ENCODE results near the gene NUDT8. TPM values are rescaled to one million over a fixed set of nuclear protein-coding genes. Genes with fewer than 3 reads are reported as not detected.

NUDT8 gene
- total RNA-seq, 1 experiment from 2014 or later, result 25.5 TPM

GRCh38 chr11:67649634-67650510, 20.1 kb upstream of the NUDT8 start:
- Histone ChIP-seq H3K36me3 (ENCODE audit: low read depth) (no peaks in the 10 kb centered on the region), H3K27me3 (ENCODE audit: insufficient read depth, low read depth) (no peaks in the 10 kb centered on the region), H2AFZ (peak overlapping the region; percentile 84), H3K9me2 (ENCODE audit: insufficient read depth) (no peaks in the 10 kb centered on the region), H3K9me3 (ENCODE audit: insufficient read depth, low read depth) (no peaks in the 10 kb centered on the region), H3K79me2 (ENCODE audit: low read depth) (no peaks in the 10 kb centered on the region), H3K4me1 (replicated peaks; ENCODE audit: insufficient read depth) (no peaks in the 10 kb centered on the region), H3K27ac (no peak overlapping the region), H3K4me3 (peak overlapping the region; percentile 67), H4K20me1 (ENCODE audit: insufficient read depth) (no peaks in the 10 kb centered on the region), H3K4me2 (peak overlapping the region; percentile 81), H3F3A (ENCODE audit: insufficient read depth, low read depth) (peaks cover 29% of the 10 kb centered on the region)
- no TSS peak for BruUV-seq (replicated peaks)
- no peak for TF ChIP-seq EZH2 (IDR thresholded peaks at IDR 0.05; ENCODE audit: low read depth)
- TF ChIP-seq, protein P1, sequence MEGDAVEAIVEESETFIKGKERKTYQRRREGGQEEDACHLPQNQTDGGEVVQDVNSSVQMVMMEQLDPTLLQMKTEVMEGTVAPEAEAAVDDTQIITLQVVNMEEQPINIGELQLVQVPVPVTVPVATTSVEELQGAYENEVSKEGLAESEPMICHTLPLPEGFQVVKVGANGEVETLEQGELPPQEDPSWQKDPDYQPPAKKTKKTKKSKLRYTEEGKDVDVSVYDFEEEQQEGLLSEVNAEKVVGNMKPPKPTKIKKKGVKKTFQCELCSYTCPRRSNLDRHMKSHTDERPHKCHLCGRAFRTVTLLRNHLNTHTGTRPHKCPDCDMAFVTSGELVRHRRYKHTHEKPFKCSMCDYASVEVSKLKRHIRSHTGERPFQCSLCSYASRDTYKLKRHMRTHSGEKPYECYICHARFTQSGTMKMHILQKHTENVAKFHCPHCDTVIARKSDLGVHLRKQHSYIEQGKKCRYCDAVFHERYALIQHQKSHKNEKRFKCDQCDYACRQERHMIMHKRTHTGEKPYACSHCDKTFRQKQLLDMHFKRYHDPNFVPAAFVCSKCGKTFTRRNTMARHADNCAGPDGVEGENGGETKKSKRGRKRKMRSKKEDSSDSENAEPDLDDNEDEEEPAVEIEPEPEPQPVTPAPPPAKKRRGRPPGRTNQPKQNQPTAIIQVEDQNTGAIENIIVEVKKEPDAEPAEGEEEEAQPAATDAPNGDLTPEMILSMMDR (conservative IDR thresholded peaks at IDR 0.05), result no peak
- CTCF ChIA-PET, result interaction anchor here (0.5 to 0.7 kb wide), 2 partner anchors 9 to 41 kb away, joined by 3 read pairs; no protein-coding TSS in a partner anchor
- intact Hi-C loops (cut with micrococcal nuclease; ENCODE audit: unreplicated experiment), result no loop called here
- POLR2A ChIA-PET (ENCODE audit: unreplicated experiment), result interaction anchor here (0.6 kb wide), 1 partner anchor 33 kb away, joined by 8 read pairs; no protein-coding TSS in a partner anchor
- peak in 1 of 2 experiments; percentile 58 for DNase-seq

- Histone ChIP-seq H3F3A (ENCODE audit: insufficient read depth, low read depth) (peaks cover 29% of the 10 kb centered on the region), H2AFZ (no peak overlapping the region), H3K4me1 (replicated peaks; ENCODE audit: insufficient read depth) (no peaks in the 10 kb centered on the region), H3K79me2 (ENCODE audit: low read depth) (no peaks in the 10 kb centered on the region), H3K4me2 (no peak overlapping the region), H3K27ac (no peak overlapping the region), H3K9me3 (ENCODE audit: insufficient read depth, low read depth) (no peaks in the 10 kb centered on the region), H3K36me3 (ENCODE audit: low read depth) (no peaks in the 10 kb centered on the region), H3K27me3 (ENCODE audit: insufficient read depth, low read depth) (no peaks in the 10 kb centered on the region), H3K9me2 (ENCODE audit: insufficient read depth) (no peaks in the 10 kb centered on the region), H4K20me1 (ENCODE audit: insufficient read depth) (no peaks in the 10 kb centered on the region), H3K4me3 (no peak overlapping the region)
- BruUV-seq (replicated peaks), result no TSS peak
- DNase-seq, result peak in 1 of 2 experiments; percentile 30
- no peak for TF ChIP-seq EZH2 (IDR thresholded peaks at IDR 0.05; ENCODE audit: low read depth)
- TF ChIP-seq, protein P1 (conservative IDR thresholded peaks at IDR 0.05), result no peak
- intact Hi-C loops (cut with micrococcal nuclease; ENCODE audit: unreplicated experiment), result no loop called here
- ChIA-PET POLR2A (ENCODE audit: unreplicated experiment) (interaction anchor here (0.6 kb wide), 2 partner anchors 32 to 76 kb away, joined by 3 to 8 read pairs; no protein-coding TSS in a partner anchor), CTCF (no interaction called here)
Observed at GRCh38 chr11:67648796-67649613, 19.3 kb upstream of the NUDT8 start.

GRCh38 chr11:67648140-67648795, 18.5 kb upstream of the NUDT8 start:
- H3K27ac ChIP-seq, result no peak overlapping the region
- H4K20me1 ChIP-seq (ENCODE audit: insufficient read depth), result no peaks in the 10 kb centered on the region
- ChIA-PET POLR2A (ENCODE audit: unreplicated experiment) (interaction anchor here (0.6 to 0.7 kb wide), 2 partner anchors 56 to 75 kb away, joined by 3 read pairs; no protein-coding TSS in a partner anchor), CTCF (interaction anchor here (0.6 kb wide), 2 partner anchors 54 to 140 kb away, joined by 3 read pairs; partner anchors contain the start of gene CDK2AP2)
- no peaks in the 10 kb centered on the region for H3K79me2 ChIP-seq (ENCODE audit: low read depth)
- H3F3A ChIP-seq (ENCODE audit: insufficient read depth, low read depth), result peaks cover 29% of the 10 kb centered on the region
- no peaks in the 10 kb centered on the region for H3K36me3 ChIP-seq (ENCODE audit: low read depth)
- no peak overlapping the region for H3K4me2 ChIP-seq
- no TSS peak for BruUV-seq (replicated peaks)
- H3K4me1 ChIP-seq (replicated peaks; ENCODE audit: insufficient read depth), result no peaks in the 10 kb centered on the region
- DNase-seq, result peak; percentile 46 to 59
- H2AFZ ChIP-seq, result no peak overlapping the region
- H3K27me3 ChIP-seq (ENCODE audit: insufficient read depth, low read depth), result no peaks in the 10 kb centered on the region
- TF ChIP-seq EZH2 (IDR thresholded peaks at IDR 0.05; ENCODE audit: low read depth), result no peak
- TF ChIP-seq, protein P1 (conservative IDR thresholded peaks at IDR 0.05), result peak; percentile 59
- no peaks in the 10 kb centered on the region for H3K9me3 ChIP-seq (ENCODE audit: insufficient read depth, low read depth)
- no peaks in the 10 kb centered on the region for H3K9me2 ChIP-seq (ENCODE audit: insufficient read depth)
- intact Hi-C loops (cut with micrococcal nuclease; ENCODE audit: unreplicated experiment), result no loop called here
- H3K4me3 ChIP-seq, result no peak overlapping the region

Measured in PC-9 (cell line).